GM18858 (cell line): Measurements from ENCODE around the gene TMEM114.

Experiments used
- ATAC-seq: cut with Tn5 transposase; IDR thresholded peaks from one replicate; pipeline ENCODE4 v1.9.1; 2021; ENCODE audit not compliant: unreplicated experiment

The TMEM114 gene

GRCh38 chr16:8611886-8612600, 21.7 kb upstream of the TMEM114 start:
- ATAC-seq, result no peak

DNA sequence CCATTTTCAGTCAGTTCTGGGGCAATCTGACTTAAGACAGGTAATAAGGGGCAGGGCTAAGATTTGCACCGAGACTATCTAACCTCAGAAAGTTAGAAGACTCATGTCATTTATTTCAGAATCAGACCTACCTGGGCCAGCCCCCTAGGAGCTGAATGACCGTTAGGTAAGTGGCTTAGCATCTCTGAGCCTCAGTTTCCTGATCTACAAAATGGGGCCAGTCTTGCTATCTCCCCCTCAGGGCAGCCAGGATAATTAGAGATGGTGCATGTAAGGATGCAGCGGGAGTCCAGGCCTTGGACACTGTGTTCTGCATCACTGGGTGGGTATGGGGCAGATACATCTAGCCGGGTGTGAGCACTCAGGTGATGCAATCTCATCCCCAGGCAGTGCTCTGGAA, 20.8 kb upstream of the TMEM114 start:
- no peak for ATAC-seq

- no peak for ATAC-seq
Measured at GRCh38 chr16:8607214-8607613, 16.9 kb upstream of the TMEM114 start.

DNA sequence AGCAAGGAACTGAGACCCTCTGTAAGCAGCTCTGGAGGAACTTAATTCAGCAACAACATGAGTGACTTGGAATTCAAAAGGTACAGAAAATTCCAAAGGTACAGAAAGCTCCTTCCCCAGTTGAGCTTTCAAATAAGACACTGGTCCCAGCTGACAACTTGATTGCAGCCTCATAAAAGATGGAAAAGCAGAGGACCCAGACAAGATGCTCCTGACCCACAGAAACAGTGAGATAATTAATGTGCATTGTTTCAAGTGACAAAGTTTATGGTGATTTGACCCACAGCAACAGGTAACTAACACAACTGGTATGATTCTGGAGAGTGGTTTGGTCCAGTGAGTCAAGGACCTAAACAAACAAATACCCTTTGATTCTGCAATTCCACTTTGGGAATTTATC, 15.2 kb upstream of the TMEM114 start:
- no peak for ATAC-seq

GRCh38 chr16:8600144-8600775, 9.9 kb upstream of the TMEM114 start:
- ATAC-seq, result no peak

GRCh38 chr16:8596581-8596980, 6.3 kb upstream of the TMEM114 start:
- ATAC-seq, result no peak

DNA sequence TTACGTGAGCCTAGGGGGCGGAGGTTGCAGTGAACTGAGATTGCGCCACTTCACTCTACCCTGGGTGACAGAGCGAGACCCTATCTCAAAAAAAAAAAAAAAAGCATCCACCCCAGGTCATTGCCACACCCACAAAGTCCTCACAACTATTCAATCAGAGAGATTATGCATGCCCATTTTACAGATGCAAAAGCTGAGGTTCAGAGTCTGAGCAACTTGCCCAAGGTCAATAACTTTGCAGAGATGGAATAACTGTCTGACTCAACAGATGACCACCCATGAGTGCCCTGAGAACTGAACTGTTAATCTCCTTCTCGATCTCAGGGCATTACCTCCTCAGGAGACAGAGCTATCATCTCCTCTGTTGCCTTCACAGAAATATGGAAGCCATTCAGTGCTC, 5.5 kb upstream of the TMEM114 start:
- no peak for ATAC-seq

DNA sequence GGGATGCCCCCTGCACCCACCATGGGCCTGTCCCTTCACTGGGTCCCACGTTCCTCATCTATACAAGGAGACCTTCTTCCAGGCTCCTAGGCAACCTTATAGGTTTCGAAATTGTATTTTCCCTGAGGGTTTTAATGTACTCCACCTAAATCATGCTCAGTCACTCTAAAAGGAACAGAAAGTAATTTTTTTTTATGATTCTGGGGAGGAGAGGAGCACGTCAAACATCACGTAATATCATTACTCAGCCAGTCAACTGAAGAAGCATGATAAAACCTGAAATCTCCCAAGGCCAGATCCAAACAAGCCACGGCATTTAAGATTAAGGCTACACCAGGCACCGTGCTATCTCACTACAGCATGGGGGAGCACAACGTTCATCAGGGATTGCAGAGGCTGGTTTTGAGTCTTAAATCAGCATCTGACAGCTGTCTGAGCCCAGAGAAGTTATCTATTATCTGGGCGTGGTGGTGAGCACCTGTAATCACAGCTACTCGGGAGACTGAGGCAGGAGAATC, 3.9 kb upstream of the TMEM114 start:
- no peak for ATAC-seq

DNA sequence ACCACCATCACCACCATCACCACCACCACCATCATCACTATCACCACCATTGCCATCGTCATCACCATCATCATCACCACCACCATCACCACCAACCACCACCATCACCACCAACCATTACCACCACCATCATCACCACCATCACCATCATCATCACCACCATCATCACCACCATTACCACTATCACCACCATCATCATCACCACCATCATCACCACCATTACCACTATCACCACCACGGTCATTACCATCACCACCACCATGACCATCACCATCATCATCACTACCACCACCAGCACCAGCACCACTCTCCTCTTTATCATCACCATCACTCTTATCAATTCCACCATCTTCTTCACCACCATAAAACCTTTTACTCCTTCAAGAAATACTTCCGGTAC, 1.1 kb upstream of the TMEM114 start:
- no peak for ATAC-seq

DNA sequence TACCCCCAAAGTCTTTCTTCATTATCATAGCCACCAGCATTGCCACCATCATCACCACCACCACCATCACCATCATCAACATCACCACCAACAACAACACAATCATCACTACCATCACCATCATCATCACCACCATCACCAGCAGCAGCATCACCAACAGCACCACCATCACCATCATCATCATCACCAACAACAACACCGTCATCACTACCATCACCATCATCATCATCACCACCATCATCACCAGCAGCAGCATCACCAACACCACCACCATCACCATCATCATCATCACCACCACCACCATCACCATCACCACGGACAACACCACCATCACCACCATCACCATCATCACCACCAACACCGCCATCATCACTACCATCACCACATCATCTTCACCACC, 500 bp upstream of the TMEM114 start:
- ATAC-seq, result no peak

- ATAC-seq, result no peak
Measured at GRCh38 chr16:8589057-8589899, 1.0 kb downstream of the TMEM114 start.

- ATAC-seq, result no peak
Measured at GRCh38 chr16:8588682-8589056, 1.6 kb downstream of the TMEM114 start.

GRCh38 chr16:8587065-8587464, 3.2 kb downstream of the TMEM114 start:
- ATAC-seq, result no peak

GRCh38 chr16:8585857-8586256, 4.5 kb downstream of the TMEM114 start:
- no peak for ATAC-seq

DNA sequence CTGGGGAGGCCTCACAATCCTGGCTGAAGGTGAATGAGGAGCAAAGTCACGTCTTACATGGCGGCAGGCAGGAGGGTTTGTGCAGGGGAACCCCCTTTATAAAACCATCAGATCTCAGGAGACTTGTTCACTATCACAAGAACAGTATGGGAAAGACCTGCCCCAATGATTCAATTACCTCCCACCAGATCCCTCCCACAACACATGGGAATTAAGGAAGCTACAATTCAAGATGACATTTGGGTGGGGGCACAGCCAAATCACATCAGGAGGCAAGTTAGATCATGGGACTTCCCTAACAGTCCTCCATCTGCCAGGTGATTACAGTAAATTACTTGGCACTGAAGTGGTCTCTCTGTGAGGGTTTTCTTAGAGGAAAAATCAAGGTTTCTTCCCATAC, 5.3 kb downstream of the TMEM114 start:
- ATAC-seq, result no peak

- ATAC-seq, result no peak
Measured at GRCh38 chr16:8583732-8584131, 6.6 kb downstream of the TMEM114 start.

GRCh38 chr16:8583199-8583598, 7.1 kb downstream of the TMEM114 start:
- no peak for ATAC-seq

GRCh38 chr16:8581831-8582580, 8.3 kb downstream of the TMEM114 start:
- ATAC-seq, result no peak

DNA sequence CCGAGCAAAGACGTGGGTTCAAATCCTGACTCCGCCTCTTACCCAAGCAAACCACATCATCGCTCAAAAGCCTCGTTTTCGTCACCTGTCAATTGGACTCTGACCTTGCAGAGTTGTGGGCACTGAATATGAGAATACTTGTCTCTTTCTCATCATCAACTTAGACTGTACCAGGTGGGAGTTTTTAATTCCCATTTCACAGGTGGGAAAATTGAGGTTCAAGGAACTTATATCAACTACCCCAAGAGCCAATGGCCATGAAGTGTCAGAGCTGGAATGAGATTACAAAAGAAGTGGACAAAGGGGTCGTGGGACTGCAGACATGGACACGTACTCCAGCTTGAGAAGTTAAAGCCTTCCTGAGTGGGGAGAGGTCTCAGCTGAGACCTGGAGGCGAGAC, 10.8 kb downstream of the TMEM114 start:
- ATAC-seq, result no peak

GRCh38 chr16:8577678-8578304, 12.5 kb downstream of the TMEM114 start:
- no peak for ATAC-seq
